Prostate gland (tissue), 2 donors: Measurements from ENCODE around the gene SPATS2.

ENCODE experiments used
- CTCF ChIP-seq, 4 experiments: fragments of 200-600 bp in 2 of 4; fragments of 450-650 bp in 2 of 4; sonication (generic) in 2 of 4; IDR thresholded peaks; 1 replicate in 3 of 4; 2 replicates in 1 of 4; pipeline ENCODE4 v1.5.1; 2016 to 2019; ENCODE audit warnings: antibody characterized with exemption in 4 of 4, mild to moderate bottlenecking in 2 of 4, moderate library complexity in 2 of 4
- POLR2AphosphoS5 ChIP-seq: sonication (generic); formaldehyde crosslinking; IDR thresholded peaks from one replicate; pipeline ENCODE4 v1.6.1; 2017; ENCODE audit warnings: antibody characterized with exemption

GRCh38 chr12:49322367-49322707, 44.9 kb upstream of the SPATS2 start:
- TF ChIP-seq CTCF (IDR thresholded peaks at IDR 0.05) (no peak), POLR2AphosphoS5 (no peak)
